Measurements from ENCODE around the gene MTFR2. TPM values are rescaled to one million over a fixed set of nuclear protein-coding genes. Genes with fewer than 3 reads are reported as not detected.

The MTFR2 gene
- total and polyA plus RNA-seq, 4 donors, result 0.39 to 0.60 (median 0.56) TPM; not detected in 1

DNA sequence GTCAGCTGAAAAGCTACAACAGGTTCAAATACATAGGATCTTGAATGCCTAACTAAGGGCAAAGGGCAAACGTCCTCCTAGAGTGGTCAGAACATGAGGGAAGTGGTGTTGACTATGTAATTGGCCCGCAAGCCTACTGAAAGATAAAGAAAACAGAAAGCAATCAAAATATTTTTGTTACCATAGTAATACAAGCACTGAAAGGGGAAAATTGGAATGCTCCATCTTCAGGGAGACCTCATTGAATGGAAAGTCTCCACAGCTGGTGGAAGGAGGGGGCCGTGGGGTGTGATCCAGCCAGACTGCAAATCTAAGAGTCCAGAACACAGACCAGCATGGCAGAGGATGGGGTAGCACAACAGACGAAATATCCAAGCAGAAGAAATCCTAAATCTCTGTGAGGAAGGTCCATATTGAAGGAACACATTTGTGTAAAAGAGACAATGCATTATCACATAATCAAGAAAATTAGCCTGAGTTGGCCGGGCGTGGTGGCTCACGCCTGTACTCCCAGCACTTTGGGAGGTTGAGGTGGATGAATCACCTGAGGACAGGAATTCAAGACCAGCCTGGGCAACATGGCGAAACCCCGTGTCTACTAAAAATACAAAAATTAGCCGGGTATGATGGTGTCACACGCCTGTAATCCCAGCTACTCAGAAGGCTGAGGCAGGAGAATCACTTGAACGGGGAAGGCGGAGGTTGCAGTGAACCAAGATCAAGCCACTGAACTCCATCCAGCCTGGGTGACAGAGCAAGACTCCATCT lies 39.5 kb downstream of the MTFR2 start:
- no peak for DNase-seq
- Histone ChIP-seq H3K4me3 (ENCODE audit: low read length in 2 of 2) (no peak overlapping the region), H3K36me3 (ENCODE audit: control insufficient read depth in 1 of 2, insufficient read depth in 2 of 2, low read length in 1 of 2) (no peaks in the 10 kb centered on the region), H3K9me3 (ENCODE audit: control insufficient read depth, low read length) (no peaks in the 10 kb centered on the region), H3K27ac (ENCODE audit: low read depth in 1 of 2, low read length in 2 of 2) (no peak overlapping the region), H3K27me3 (ENCODE audit: control insufficient read depth in 1 of 2, insufficient read depth in 2 of 2, low read length in 1 of 2) (no peaks in the 10 kb centered on the region), H3K4me1 (ENCODE audit: control insufficient read depth in 1 of 2, insufficient read depth in 2 of 2, low read length in 2 of 2) (no peaks in the 10 kb centered on the region)
- no peak for ATAC-seq (ENCODE audit: low FRiP score)
- 84 to 87% methylated on average over 13 of the region's 13 CpGs for WGBS, 2 donors
- intact Hi-C loops (cut with DNase I), result no loop called here

DNA sequence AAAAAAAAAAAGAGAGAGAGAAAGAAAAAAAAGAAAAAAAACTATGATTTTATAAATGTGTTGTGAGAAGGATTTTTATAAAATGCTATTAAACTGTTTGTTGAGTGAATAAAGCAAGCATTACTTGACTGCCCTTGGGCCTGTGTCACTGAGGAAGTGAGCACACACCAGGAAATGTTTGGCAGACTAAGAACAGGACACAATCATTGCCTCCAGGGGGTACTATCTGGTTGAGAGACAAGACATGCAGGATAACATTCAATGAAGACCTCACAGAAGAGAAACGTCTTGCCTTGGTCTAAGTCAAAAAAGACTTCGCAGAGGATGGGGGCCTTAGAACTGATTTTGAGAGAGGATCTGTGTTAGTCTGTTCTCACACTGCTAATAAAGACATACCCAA lies 40.6 kb downstream of the MTFR2 start:
- Histone ChIP-seq H3K27me3 (ENCODE audit: control insufficient read depth in 1 of 2, insufficient read depth in 2 of 2, low read length in 1 of 2) (no peaks in the 10 kb centered on the region), H3K36me3 (ENCODE audit: control insufficient read depth in 1 of 2, insufficient read depth in 2 of 2, low read length in 1 of 2) (no peaks in the 10 kb centered on the region), H3K9me3 (ENCODE audit: control insufficient read depth, low read length) (no peaks in the 10 kb centered on the region), H3K4me3 (ENCODE audit: low read length in 2 of 2) (no peak overlapping the region), H3K27ac (ENCODE audit: low read depth in 1 of 2, low read length in 2 of 2) (no peak overlapping the region), H3K4me1 (ENCODE audit: control insufficient read depth in 1 of 2, insufficient read depth in 2 of 2, low read length in 2 of 2) (no peaks in the 10 kb centered on the region)
- no peak for DNase-seq
- WGBS, 2 donors, result 88 to 92% methylated on average over 2 of the region's 2 CpGs
- intact Hi-C loops (cut with DNase I), result no loop called here
- ATAC-seq (ENCODE audit: low FRiP score), result no peak

DNA sequence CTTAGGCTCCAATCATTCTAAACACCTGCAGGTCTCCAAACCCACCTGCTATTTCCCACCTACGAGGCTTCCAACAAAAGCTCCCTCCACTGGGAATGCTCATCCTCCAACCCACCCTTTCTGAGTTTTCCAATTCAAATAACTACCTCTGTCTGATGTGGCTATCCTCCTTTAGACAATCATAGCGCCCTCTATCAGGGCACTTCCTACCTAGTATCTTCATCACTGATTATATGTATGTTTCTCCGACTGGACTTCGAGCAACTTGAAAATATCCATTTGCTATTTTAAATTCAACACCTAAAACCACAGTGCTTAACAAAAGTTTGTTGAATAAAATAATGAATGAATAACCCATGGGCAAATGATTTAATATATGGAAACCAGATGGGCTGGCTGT lies 41.3 kb downstream of the MTFR2 start:
- ATAC-seq (ENCODE audit: low FRiP score) (no peak), DNase-seq (no peak)
- no peaks in the 10 kb centered on the region for H3K36me3 ChIP-seq (ENCODE audit: control insufficient read depth in 1 of 2, insufficient read depth in 2 of 2, low read length in 1 of 2)
- WGBS, 2 donors, result 91 to 93% methylated on average over 4 of the region's 4 CpGs
- no peak overlapping the region for H3K4me3 ChIP-seq (ENCODE audit: low read length in 2 of 2)
- no peaks in the 10 kb centered on the region for H3K9me3 ChIP-seq (ENCODE audit: control insufficient read depth, low read length)
- intact Hi-C loops (cut with DNase I), result no loop called here
- H3K27me3 ChIP-seq (ENCODE audit: control insufficient read depth in 1 of 2, insufficient read depth in 2 of 2, low read length in 1 of 2), result no peaks in the 10 kb centered on the region
- H3K27ac ChIP-seq (ENCODE audit: low read depth in 1 of 2, low read length in 2 of 2), result no peak overlapping the region
- no peaks in the 10 kb centered on the region for H3K4me1 ChIP-seq (ENCODE audit: control insufficient read depth in 1 of 2, insufficient read depth in 2 of 2, low read length in 2 of 2)

DNA sequence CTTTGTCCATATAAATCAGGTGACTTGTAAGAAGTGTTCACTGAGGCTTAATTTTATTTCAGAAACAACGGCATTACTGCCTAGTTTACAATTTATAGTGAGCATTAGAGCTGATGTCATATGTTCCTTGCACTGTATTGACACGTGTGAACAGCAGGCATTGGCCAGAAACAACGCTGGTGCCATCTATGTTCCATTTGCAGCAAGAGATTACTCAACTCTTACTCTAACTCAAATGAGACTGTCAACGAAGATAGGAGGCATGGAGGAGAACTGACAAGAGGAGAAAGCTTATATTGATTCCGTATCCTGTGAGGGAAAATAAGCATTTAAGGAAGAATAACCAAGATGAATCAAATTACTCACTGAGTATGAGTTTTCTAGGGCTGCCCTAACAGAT lies 48.4 kb downstream of the MTFR2 start:
- ATAC-seq (ENCODE audit: low FRiP score), result no peak
- H3K4me1 ChIP-seq (ENCODE audit: control insufficient read depth in 1 of 2, insufficient read depth in 2 of 2, low read length in 2 of 2), result no peaks in the 10 kb centered on the region
- no peak overlapping the region for H3K27ac ChIP-seq (ENCODE audit: low read depth in 1 of 2, low read length in 2 of 2)
- 74 to 75% methylated on average over 5 of the region's 5 CpGs for WGBS, 2 donors
- intact Hi-C loops (cut with DNase I), result no loop called here
- H3K27me3 ChIP-seq (ENCODE audit: control insufficient read depth in 1 of 2, insufficient read depth in 2 of 2, low read length in 1 of 2), result no peaks in the 10 kb centered on the region
- no peaks in the 10 kb centered on the region for H3K36me3 ChIP-seq (ENCODE audit: control insufficient read depth in 1 of 2, insufficient read depth in 2 of 2, low read length in 1 of 2)
- H3K4me3 ChIP-seq (ENCODE audit: low read length in 2 of 2), result no peak overlapping the region
- no peaks in the 10 kb centered on the region for H3K9me3 ChIP-seq (ENCODE audit: control insufficient read depth, low read length)
- DNase-seq, result no peak

DNA sequence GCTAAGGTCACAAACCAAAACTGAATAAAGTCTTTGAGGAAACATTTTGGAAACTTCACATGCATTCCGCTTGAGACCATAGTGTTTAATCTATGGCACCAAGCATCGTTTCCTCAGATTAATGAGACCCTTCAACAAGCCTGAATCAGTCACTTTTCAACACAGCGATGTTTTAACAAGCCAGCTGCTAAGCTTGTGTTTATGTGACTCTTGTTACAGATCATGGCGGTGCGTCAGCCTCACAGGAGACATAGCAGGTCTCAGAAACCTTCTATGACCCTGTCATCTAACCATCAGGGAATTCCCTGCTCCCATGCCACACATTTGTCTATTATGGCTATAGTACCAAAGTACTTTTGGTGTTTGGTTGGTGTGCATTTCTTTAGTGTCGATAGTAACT lies 57.2 kb downstream of the MTFR2 start:
- 62 to 66% methylated on average over 6 of the region's 6 CpGs for WGBS, 2 donors
- intact Hi-C loops (cut with DNase I), result no loop called here

DNA sequence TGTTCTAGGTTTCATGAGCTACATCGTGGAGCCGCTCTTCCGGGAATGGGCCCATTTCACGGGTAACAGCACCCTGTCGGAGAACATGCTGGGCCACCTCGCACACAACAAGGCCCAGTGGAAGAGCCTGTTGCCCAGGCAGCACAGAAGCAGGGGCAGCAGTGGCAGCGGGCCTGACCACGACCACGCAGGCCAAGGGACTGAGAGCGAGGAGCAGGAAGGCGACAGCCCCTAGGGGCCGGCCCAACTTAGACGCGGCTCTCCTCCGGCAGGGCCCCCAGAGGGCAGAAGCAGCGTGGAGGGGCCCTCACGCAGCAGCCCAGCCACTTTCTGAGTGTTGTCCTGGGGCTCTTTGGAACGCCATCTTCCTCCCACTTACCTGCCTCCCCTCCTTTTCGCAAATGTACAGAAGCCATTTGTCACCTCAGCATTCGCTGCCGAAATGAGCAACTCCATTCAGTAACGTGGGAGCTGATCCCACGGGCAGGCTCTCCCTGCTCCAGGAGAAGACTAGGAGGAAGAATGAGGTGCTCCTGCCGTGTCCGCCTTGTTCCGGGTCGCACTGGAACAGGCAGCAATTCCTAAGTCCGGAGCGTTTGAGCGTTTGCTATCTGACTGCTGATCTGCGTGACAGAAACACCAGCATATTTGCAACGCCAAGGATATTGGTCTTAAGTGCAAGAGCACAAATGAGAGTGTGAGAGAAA lies 58.4 kb downstream of the MTFR2 start:
- Histone ChIP-seq H3K27ac (ENCODE audit: low read depth in 1 of 2, low read length in 2 of 2) (no peak overlapping the region), H3K4me3 (ENCODE audit: low read length in 2 of 2) (no peak overlapping the region), H3K4me1 (ENCODE audit: control insufficient read depth in 1 of 2, insufficient read depth in 2 of 2, low read length in 2 of 2) (no peaks in the 10 kb centered on the region), H3K9me3 (ENCODE audit: control insufficient read depth, low read length) (no peaks in the 10 kb centered on the region), H3K36me3 (ENCODE audit: control insufficient read depth in 1 of 2, insufficient read depth in 2 of 2, low read length in 1 of 2) (no peaks in the 10 kb centered on the region), H3K27me3 (ENCODE audit: control insufficient read depth in 1 of 2, insufficient read depth in 2 of 2, low read length in 1 of 2) (no peaks in the 10 kb centered on the region)
- WGBS, 2 donors, result 86 to 89% methylated on average over 31 to 32 of the region's 32 CpGs
- intact Hi-C loops (cut with DNase I), result no loop called here
- no peak for ATAC-seq (ENCODE audit: low FRiP score)
- no peak for DNase-seq

More for the DNA sequence above, 57.2 kb downstream of the MTFR2 start:
- Histone ChIP-seq H3K36me3 (ENCODE audit: control insufficient read depth in 1 of 2, insufficient read depth in 2 of 2, low read length in 1 of 2) (no peaks in the 10 kb centered on the region), H3K4me3 (ENCODE audit: low read length in 2 of 2) (no peak overlapping the region), H3K9me3 (ENCODE audit: control insufficient read depth, low read length) (no peaks in the 10 kb centered on the region), H3K27me3 (ENCODE audit: control insufficient read depth in 1 of 2, insufficient read depth in 2 of 2, low read length in 1 of 2) (no peaks in the 10 kb centered on the region), H3K27ac (ENCODE audit: low read depth in 1 of 2, low read length in 2 of 2) (no peak overlapping the region), H3K4me1 (ENCODE audit: control insufficient read depth in 1 of 2, insufficient read depth in 2 of 2, low read length in 2 of 2) (no peaks in the 10 kb centered on the region)
- DNase-seq (no peak), ATAC-seq (ENCODE audit: low FRiP score) (no peak)

DNA sequence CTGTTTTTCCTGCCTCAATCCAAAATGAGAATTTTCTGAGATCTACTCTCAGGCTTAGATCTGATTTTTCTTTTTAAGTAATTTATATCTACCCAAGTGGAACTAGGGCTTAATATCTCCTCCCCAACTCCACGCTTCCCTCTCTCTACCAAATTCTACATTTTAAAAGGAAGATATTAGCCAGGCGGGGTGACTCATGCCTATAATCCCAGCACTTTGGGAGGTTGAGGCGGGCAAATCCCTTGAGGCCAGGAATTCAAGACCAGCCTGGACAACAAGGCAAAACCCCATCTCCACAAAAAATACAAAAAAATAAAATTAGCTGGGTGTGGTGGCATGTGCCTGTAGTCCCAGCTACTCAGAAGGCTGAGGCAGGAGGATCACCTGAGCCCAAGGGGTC lies 61.0 kb downstream of the MTFR2 start:
- no peak overlapping the region for H3K4me3 ChIP-seq (ENCODE audit: low read length in 2 of 2)
- 96% methylated on average over 3 of the region's 3 CpGs for WGBS, 2 donors
- no peaks in the 10 kb centered on the region for H3K9me3 ChIP-seq (ENCODE audit: control insufficient read depth, low read length)
- H3K36me3 ChIP-seq (ENCODE audit: control insufficient read depth in 1 of 2, insufficient read depth in 2 of 2, low read length in 1 of 2), result no peaks in the 10 kb centered on the region
- H3K4me1 ChIP-seq (ENCODE audit: control insufficient read depth in 1 of 2, insufficient read depth in 2 of 2, low read length in 2 of 2), result no peaks in the 10 kb centered on the region
- H3K27ac ChIP-seq (ENCODE audit: low read depth in 1 of 2, low read length in 2 of 2), result no peak overlapping the region
- DNase-seq (no peak), ATAC-seq (ENCODE audit: low FRiP score) (no peak)
- intact Hi-C loops (cut with DNase I), result no loop called here
- no peaks in the 10 kb centered on the region for H3K27me3 ChIP-seq (ENCODE audit: control insufficient read depth in 1 of 2, insufficient read depth in 2 of 2, low read length in 1 of 2)

DNA sequence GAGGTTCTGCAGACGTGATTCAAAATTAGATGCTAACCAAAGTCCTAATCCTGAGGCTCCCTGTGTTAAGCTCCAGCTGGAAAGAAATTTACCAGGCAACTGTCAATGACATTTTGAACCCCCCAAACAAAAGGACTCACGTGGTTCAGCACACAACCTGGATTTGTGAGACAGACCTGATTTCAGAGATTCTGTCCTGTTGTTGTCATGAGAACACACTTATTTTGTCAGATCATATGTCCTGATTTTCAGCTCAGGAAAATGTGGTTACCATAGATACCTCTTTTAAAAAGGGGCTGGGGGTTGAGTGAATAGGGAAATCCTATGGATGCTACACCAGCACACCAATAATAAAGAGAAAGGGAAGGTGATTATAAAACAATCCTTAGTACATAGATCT lies 61.6 kb downstream of the MTFR2 start:
- 83 to 87% methylated on average over 2 of the region's 2 CpGs for WGBS, 2 donors
- H3K27ac ChIP-seq (ENCODE audit: low read depth in 1 of 2, low read length in 2 of 2), result no peak overlapping the region
- ATAC-seq (ENCODE audit: low FRiP score) (no peak), DNase-seq (no peak)
- intact Hi-C loops (cut with DNase I), result no loop called here
- no peaks in the 10 kb centered on the region for H3K36me3 ChIP-seq (ENCODE audit: control insufficient read depth in 1 of 2, insufficient read depth in 2 of 2, low read length in 1 of 2)
- H3K4me3 ChIP-seq (ENCODE audit: low read length in 2 of 2), result no peak overlapping the region
- no peaks in the 10 kb centered on the region for H3K9me3 ChIP-seq (ENCODE audit: control insufficient read depth, low read length)
- H3K4me1 ChIP-seq (ENCODE audit: control insufficient read depth in 1 of 2, insufficient read depth in 2 of 2, low read length in 2 of 2), result no peaks in the 10 kb centered on the region
- no peaks in the 10 kb centered on the region for H3K27me3 ChIP-seq (ENCODE audit: control insufficient read depth in 1 of 2, insufficient read depth in 2 of 2, low read length in 1 of 2)

DNA sequence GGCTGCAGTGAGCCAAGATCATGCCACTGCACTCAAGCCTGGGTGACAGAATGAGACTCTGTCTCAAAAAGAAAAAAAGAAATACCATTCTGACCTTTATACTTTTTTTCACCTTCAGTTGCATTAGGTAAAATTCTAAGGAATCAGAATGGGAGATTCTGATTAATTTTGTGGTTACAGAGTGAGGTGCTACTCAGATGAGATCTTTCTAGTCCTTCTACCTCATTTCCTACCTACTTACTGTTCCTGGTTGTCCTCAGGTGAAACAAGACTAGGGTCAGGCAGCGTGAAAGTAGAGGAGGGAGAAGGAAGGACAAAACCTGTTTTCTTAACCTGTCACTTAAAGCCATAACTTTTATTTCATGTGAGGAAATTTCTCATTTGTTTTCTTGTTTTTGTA lies 63.7 kb downstream of the MTFR2 start:
- WGBS, 2 donors, result 98 to 100% methylated on average over 1 of the region's 1 CpG
- ATAC-seq (ENCODE audit: low FRiP score), result no peak
- intact Hi-C loops (cut with DNase I), result no loop called here

More for the DNA sequence above, 63.7 kb downstream of the MTFR2 start:
- H3K4me1 ChIP-seq (ENCODE audit: control insufficient read depth in 1 of 2, insufficient read depth in 2 of 2, low read length in 2 of 2), result no peaks in the 10 kb centered on the region
- H3K36me3 ChIP-seq (ENCODE audit: control insufficient read depth in 1 of 2, insufficient read depth in 2 of 2, low read length in 1 of 2), result no peaks in the 10 kb centered on the region
- no peak for DNase-seq
- H3K27me3 ChIP-seq (ENCODE audit: control insufficient read depth in 1 of 2, insufficient read depth in 2 of 2, low read length in 1 of 2), result no peaks in the 10 kb centered on the region
- no peak overlapping the region for H3K4me3 ChIP-seq (ENCODE audit: low read length in 2 of 2)
- no peak overlapping the region for H3K27ac ChIP-seq (ENCODE audit: low read depth in 1 of 2, low read length in 2 of 2)
- no peaks in the 10 kb centered on the region for H3K9me3 ChIP-seq (ENCODE audit: control insufficient read depth, low read length)
